OCI-LY1 (cell line): Measurements from ENCODE around the gene HPS4.

ENCODE experiments used
- H2AFZ ChIP-seq: fragments of 200-600 bp; sonication (generic), shearing (Covaris generic); 2 replicates; pipeline ENCODE4 v1.6.0; 2014; ENCODE audit warnings: antibody characterized with exemption, mild to moderate bottlenecking, low read length
- H3F3A ChIP-seq: fragments of 200-600 bp; sonication (generic), shearing (Covaris generic); 2 replicates; pipeline ENCODE4 v1.6.0; 2014; ENCODE audit warnings: mild to moderate bottlenecking, antibody characterized with exemption, low read length, moderate library complexity; ENCODE audit not compliant: insufficient read depth
- H3K27ac ChIP-seq: fragments of 200-600 bp; sonication (generic); 2 replicates; pipeline ENCODE4 v1.5.1; 2014; ENCODE audit warnings: low read length, mixed run types, mild to moderate bottlenecking, low read depth; ENCODE audit not compliant: poor library complexity, severe bottlenecking
- H3K27me3 ChIP-seq: fragments of 200-600 bp; sonication (generic); 2 replicates; pipeline ENCODE4 v1.6.0; 2014; ENCODE audit warnings: antibody characterized with exemption, mild to moderate bottlenecking, low read length, moderate library complexity; ENCODE audit not compliant: insufficient read depth
- H3K36me3 ChIP-seq: fragments of 200-600 bp; sonication (generic); 2 replicates; pipeline ENCODE4 v1.6.1; 2014; ENCODE audit warnings: mild to moderate bottlenecking, antibody characterized with exemption, low read length, moderate library complexity, mixed read lengths; ENCODE audit not compliant: insufficient read depth
- H3K4me1 ChIP-seq: fragments of 200-600 bp; sonication (generic); 2 replicates; pipeline ENCODE4 v1.5.1; 2014; ENCODE audit warnings: mild to moderate bottlenecking, low read length, moderate library complexity; ENCODE audit not compliant: insufficient read depth, severe bottlenecking
- H3K4me2 ChIP-seq: fragments of 200-600 bp; sonication (generic), shearing (Covaris generic); 2 replicates; pipeline ENCODE4 v1.6.1; 2014; ENCODE audit warnings: low read length
- H3K4me3 ChIP-seq: fragments of 200-600 bp; sonication (generic); 2 replicates; pipeline ENCODE4 v1.5.1; 2014; ENCODE audit warnings: low read length, low read depth, mild to moderate bottlenecking, mixed read lengths; ENCODE audit not compliant: poor library complexity, severe bottlenecking
- H3K79me2 ChIP-seq: fragments of 200-600 bp; shearing (Covaris generic); 2 replicates; pipeline ENCODE4 v1.6.1; 2016; ENCODE audit warnings: mixed run types, low read length, mixed read lengths; ENCODE audit not compliant: insufficient read depth
- H3K9ac ChIP-seq: fragments of 200-600 bp; sonication (generic), shearing (Covaris generic); 2 replicates; pipeline ENCODE4 v1.6.1; 2014; ENCODE audit warnings: mild to moderate bottlenecking, low read length, mixed read lengths
- H3K9me2 ChIP-seq: fragments of 200-600 bp; sonication (generic), shearing (Covaris generic); 2 replicates; pipeline ENCODE4 v1.6.1; 2014; ENCODE audit warnings: low read depth, mild to moderate bottlenecking, low read length, mixed read lengths
- H3K9me3 ChIP-seq: fragments of 200-600 bp; shearing (Covaris generic); 2 replicates; pipeline ENCODE4 v1.6.1; 2014; ENCODE audit warnings: low read length, mixed read lengths
- H4K20me1 ChIP-seq: fragments of 200-600 bp; sonication (generic), shearing (Covaris generic); 2 replicates; pipeline ENCODE4 v1.6.0; 2016; ENCODE audit warnings: mild to moderate bottlenecking, low read length; ENCODE audit not compliant: insufficient read depth
- CTCF ChIP-seq: fragments of 200-600 bp; sonication (generic), shearing (Covaris generic); IDR thresholded peaks from 2 replicates; pipeline ENCODE4 v1.5.1; 2017; ENCODE audit warnings: mild to moderate bottlenecking, antibody characterized with exemption, low read length, moderate library complexity, mixed read lengths
- EZH2 ChIP-seq: fragments of 200-600 bp; sonication (generic), shearing (Covaris generic); IDR thresholded peaks from 2 replicates; pipeline ENCODE4 v1.8.0; 2017; ENCODE audit warnings: borderline replicate concordance, mixed run types, mild to moderate bottlenecking, antibody characterized with exemption, low read length, moderate library complexity, mixed read lengths

The HPS4 gene

DNA sequence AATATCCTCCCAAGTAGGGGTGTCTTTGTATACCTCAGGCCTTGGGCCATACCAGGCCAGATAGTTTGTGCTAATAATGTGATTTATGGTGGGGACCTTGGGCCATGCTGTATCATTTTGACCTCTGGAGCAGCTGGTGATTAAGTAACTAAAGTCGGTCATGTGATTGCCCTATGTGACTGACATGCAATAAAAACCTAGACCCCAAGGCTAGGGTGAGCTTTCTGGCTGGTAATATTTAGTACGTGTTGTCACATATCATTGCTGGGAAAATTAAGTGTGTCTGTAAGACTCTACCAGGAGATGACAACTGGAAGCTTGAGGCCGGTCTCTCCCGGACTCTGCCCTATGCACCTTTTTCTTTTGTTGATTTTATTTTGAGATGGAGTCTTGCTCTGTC is 41.3 kb upstream of the HPS4 start:
- Histone ChIP-seq H3K4me3 (no peak overlapping the region), H3K36me3 (peaks cover 63% of the 10 kb centered on the region), H3F3A (no peaks in the 10 kb centered on the region), H3K27me3 (no peaks in the 10 kb centered on the region), H2AFZ (no peak overlapping the region), H3K9me2 (no peaks in the 10 kb centered on the region), H3K79me2 (no peaks in the 10 kb centered on the region), H3K4me1 (peaks cover 25% of the 10 kb centered on the region), H4K20me1 (no peaks in the 10 kb centered on the region), H3K9ac (no peak overlapping the region; the same call in 1 of the 2 replicates), H3K27ac (peak overlapping the region; percentile 85), H3K9me3 (no peaks in the 10 kb centered on the region), H3K4me2 (no peak overlapping the region; the same call in 1 of the 2 replicates)
- TF ChIP-seq EZH2 = no peak
- TF ChIP-seq CTCF = no peak

GRCh38 chr22:26522592-26522991 is 39.0 kb upstream of the HPS4 start:
- H3K4me3 ChIP-seq = no peak overlapping the region
- no peak overlapping the region for H2AFZ ChIP-seq
- no peak overlapping the region for H3K9ac ChIP-seq
- H3K9me2 ChIP-seq = no peaks in the 10 kb centered on the region
- no peak overlapping the region for H3K27ac ChIP-seq
- no peak overlapping the region for H3K4me2 ChIP-seq
- peaks cover 17% of the 10 kb centered on the region for H3K4me1 ChIP-seq
- H3F3A ChIP-seq = no peaks in the 10 kb centered on the region
- no peaks in the 10 kb centered on the region for H3K9me3 ChIP-seq
- H3K36me3 ChIP-seq = peaks cover 47% of the 10 kb centered on the region
- TF ChIP-seq EZH2 = no peak
- no peak for TF ChIP-seq CTCF
- no peaks in the 10 kb centered on the region for H4K20me1 ChIP-seq
- no peaks in the 10 kb centered on the region for H3K27me3 ChIP-seq
- H3K79me2 ChIP-seq = no peaks in the 10 kb centered on the region

DNA sequence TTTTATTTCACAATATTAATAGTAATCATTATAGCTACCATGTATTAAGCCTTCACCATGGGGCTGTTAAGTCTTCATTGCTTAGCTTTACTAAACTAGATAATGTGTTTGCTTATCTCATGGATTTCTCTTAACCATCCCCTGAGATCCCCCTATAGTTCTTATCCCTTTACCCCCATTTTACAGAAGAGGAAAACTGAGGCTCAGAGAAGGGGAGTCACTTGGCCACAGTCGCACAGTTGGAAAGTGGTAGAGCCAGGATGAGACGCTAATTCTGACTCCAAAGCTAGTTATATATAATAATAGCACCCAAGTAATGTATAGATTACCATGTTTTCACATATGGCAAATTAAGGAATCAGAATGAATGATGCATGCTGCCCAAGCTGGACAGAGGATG is 38.4 kb upstream of the HPS4 start:
- no peak overlapping the region for H3K4me3 ChIP-seq
- H3K36me3 ChIP-seq = peaks cover 41% of the 10 kb centered on the region
- H3K4me2 ChIP-seq = no peak overlapping the region
- no peaks in the 10 kb centered on the region for H3K9me3 ChIP-seq
- no peak overlapping the region for H2AFZ ChIP-seq
- H3K27me3 ChIP-seq = no peaks in the 10 kb centered on the region
- H3K79me2 ChIP-seq = no peaks in the 10 kb centered on the region
- H3F3A ChIP-seq = no peaks in the 10 kb centered on the region
- no peaks in the 10 kb centered on the region for H4K20me1 ChIP-seq
- no peak overlapping the region for H3K9ac ChIP-seq
- peaks cover 12% of the 10 kb centered on the region for H3K4me1 ChIP-seq
- TF ChIP-seq EZH2 (no peak), CTCF (no peak)
- no peaks in the 10 kb centered on the region for H3K9me2 ChIP-seq
- H3K27ac ChIP-seq = no peak overlapping the region
